GM13976 (cell line): Measurements from ENCODE around the gene ZNF521.

ENCODE experiments used
- DNase-seq: peaks from one replicate; pipeline ENCODE4 v3.0.0; 2012; ENCODE audit warnings: low spot score
- in situ Hi-C: fragments of 300-500 bp; cut with MboI; formaldehyde crosslinking; loops from one replicate; pipeline ENCODE4 v1.12.0; 2022; ENCODE audit warnings: low sequenced_read_pairs, mixed read lengths, inconsistent platforms; ENCODE audit not compliant: unreplicated experiment
- TF ChIP-seq, protein P1 (sequence below): IDR thresholded peaks from 2 replicates; pipeline ENCODE4 v1.5.1; 2012; ENCODE audit warnings: borderline replicate concordance, mild to moderate bottlenecking; ENCODE audit not compliant: insufficient read depth; ENCODE audit errors: extremely low read depth, missing control alignments, control extremely low read depth

ZNF521 gene

GRCh38 chr18:25190472-25190871, 161.5 kb downstream of the ZNF521 start:
- TF ChIP-seq, protein P1, sequence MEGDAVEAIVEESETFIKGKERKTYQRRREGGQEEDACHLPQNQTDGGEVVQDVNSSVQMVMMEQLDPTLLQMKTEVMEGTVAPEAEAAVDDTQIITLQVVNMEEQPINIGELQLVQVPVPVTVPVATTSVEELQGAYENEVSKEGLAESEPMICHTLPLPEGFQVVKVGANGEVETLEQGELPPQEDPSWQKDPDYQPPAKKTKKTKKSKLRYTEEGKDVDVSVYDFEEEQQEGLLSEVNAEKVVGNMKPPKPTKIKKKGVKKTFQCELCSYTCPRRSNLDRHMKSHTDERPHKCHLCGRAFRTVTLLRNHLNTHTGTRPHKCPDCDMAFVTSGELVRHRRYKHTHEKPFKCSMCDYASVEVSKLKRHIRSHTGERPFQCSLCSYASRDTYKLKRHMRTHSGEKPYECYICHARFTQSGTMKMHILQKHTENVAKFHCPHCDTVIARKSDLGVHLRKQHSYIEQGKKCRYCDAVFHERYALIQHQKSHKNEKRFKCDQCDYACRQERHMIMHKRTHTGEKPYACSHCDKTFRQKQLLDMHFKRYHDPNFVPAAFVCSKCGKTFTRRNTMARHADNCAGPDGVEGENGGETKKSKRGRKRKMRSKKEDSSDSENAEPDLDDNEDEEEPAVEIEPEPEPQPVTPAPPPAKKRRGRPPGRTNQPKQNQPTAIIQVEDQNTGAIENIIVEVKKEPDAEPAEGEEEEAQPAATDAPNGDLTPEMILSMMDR, result no peak
- DNase-seq, result no peak
- in situ Hi-C loops, result no loop called here

- DNase-seq, result no peak
- TF ChIP-seq, protein P1, result no peak
- in situ Hi-C loops, result no loop called here
Observed at GRCh38 chr18:25189391-25190185, 162.4 kb downstream of the ZNF521 start.

- no peak for DNase-seq
- in situ Hi-C loops, result no loop called here
- TF ChIP-seq, protein P1, result no peak
Observed at GRCh38 chr18:25187521-25188192, 164.3 kb downstream of the ZNF521 start.

- in situ Hi-C loops, result no loop called here
- TF ChIP-seq, protein P1, result no peak
- no peak for DNase-seq
Observed at GRCh38 chr18:25186871-25187270, 165.1 kb downstream of the ZNF521 start.

GRCh38 chr18:25181993-25182392, 170.0 kb downstream of the ZNF521 start:
- TF ChIP-seq, protein P1, result no peak
- no peak for DNase-seq
- in situ Hi-C loops, result no loop called here

DNA sequence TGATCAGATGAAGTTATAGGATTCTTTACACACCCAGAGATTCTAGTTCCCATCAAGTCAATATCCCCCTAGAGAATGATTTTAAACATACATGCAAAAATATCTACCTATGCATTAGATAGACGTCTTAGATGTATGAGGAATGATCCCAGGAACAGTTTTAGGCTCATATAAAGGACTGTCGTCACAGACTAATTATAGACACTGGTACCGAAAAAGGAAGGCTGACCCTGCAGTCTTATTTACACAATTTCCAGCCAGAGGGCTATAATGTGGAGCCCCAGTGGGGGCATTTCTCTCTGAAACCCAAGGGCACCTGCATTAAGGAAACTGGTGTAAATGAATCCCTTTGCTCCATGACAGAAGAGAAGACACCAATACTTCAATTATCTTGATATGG, 170.4 kb downstream of the ZNF521 start:
- no peak for DNase-seq
- in situ Hi-C loops, result no loop called here
- TF ChIP-seq, protein P1, result no peak
